22Rv1 (cell line): ENCODE measurements around the gene CCL4.

Source experiments
- CTCF ChIP-seq: fragments of 450-650 bp; IDR thresholded peaks from 2 replicates; pipeline ENCODE4 v1.5.1; 2017; ENCODE audit warnings: mild to moderate bottlenecking
- ZFX ChIP-seq: fragments of 450-650 bp; IDR thresholded peaks from 2 replicates; pipeline ENCODE4 v1.6.1; 2017; ENCODE audit warnings: antibody characterized with exemption, borderline replicate concordance

GRCh38 chr17:36132421-36132831, 28.8 kb downstream of the CCL4 start:
- TF ChIP-seq CTCF (no peak), ZFX (no peak)
